Liver (tissue), 9 donors: ENCODE measurements around the gene FTO. TPM values are rescaled to one million over a fixed set of nuclear protein-coding genes. Genes with fewer than 3 reads are reported as not detected.

Experiments used
- DNase-seq: peaks from one replicate; pipeline ENCODE4 v3.0.0-alpha.2; 2017; ENCODE audit warnings: low spot score
- H3K27ac ChIP-seq, 2 donors: one replicate each; pipeline ENCODE4 v1.7.0; 2013; ENCODE audit warnings: inconsistent platforms in 2 of 2, low read length in 2 of 2, control low read depth in 1 of 2, low read depth in 1 of 2, mild to moderate bottlenecking in 1 of 2
- H3K27me3 ChIP-seq, 4 donors: one replicate each; pipeline versions ENCODE4 v1.6.1 to v1.7.0; 2013; ENCODE audit warnings: low read length in 3 of 4, inconsistent platforms in 1 of 4, mild to moderate bottlenecking in 1 of 4, moderate library complexity in 1 of 4; ENCODE audit not compliant: control insufficient read depth in 4 of 4, insufficient read depth in 4 of 4
- H3K36me3 ChIP-seq, 4 donors: one replicate each; pipeline versions ENCODE4 v1.6.1 to v1.7.0; 2013; ENCODE audit warnings: low read length in 3 of 4, mild to moderate bottlenecking in 3 of 4, low read depth in 1 of 4, moderate library complexity in 1 of 4; ENCODE audit not compliant: control insufficient read depth in 4 of 4, insufficient read depth in 3 of 4
- H3K4me1 ChIP-seq, 4 donors: one replicate each; pipeline versions ENCODE4 v1.6.1 to v1.7.0; 2013; ENCODE audit warnings: low read length in 3 of 4, mild to moderate bottlenecking in 3 of 4, moderate library complexity in 1 of 4; ENCODE audit not compliant: control insufficient read depth in 4 of 4, insufficient read depth in 4 of 4
- H3K4me3 ChIP-seq, 3 donors: one replicate each; pipeline versions ENCODE4 v1.6.1 to v1.7.0; 2013; ENCODE audit warnings: low read length in 3 of 3, control low read depth in 1 of 3, low read depth in 1 of 3, mild to moderate bottlenecking in 1 of 3
- H3K9ac ChIP-seq, 2 donors: one replicate each; pipeline ENCODE4 v1.7.0; 2013; ENCODE audit warnings: low read length in 2 of 2, mild to moderate bottlenecking in 2 of 2, moderate library complexity in 2 of 2, control low read depth in 1 of 2, low read depth in 1 of 2
- H3K9me3 ChIP-seq, 4 donors: one replicate each; pipeline versions ENCODE4 v1.6.1 to v1.7.0; 2013; ENCODE audit warnings: low read length in 3 of 4; ENCODE audit not compliant: control insufficient read depth in 4 of 4
- EGR1 ChIP-seq, 2 donors: IDR thresholded peaks; 2 replicates each; pipeline ENCODE4 v1.6.1; 2016 to 2018; ENCODE audit warnings: antibody characterized with exemption in 2 of 2, low read depth in 2 of 2
- FOXA1 ChIP-seq: IDR thresholded peaks from 2 replicates; pipeline ENCODE4 v1.6.1; 2016; ENCODE audit warnings: antibody characterized with exemption
- FOXA2 ChIP-seq: IDR thresholded peaks from 2 replicates; pipeline ENCODE4 v1.6.1; 2016; ENCODE audit warnings: antibody characterized with exemption
- HNF4A ChIP-seq, 2 donors: conservative IDR thresholded peaks; 2 replicates each; pipeline ENCODE4 v1.6.1; 2016; ENCODE audit warnings: antibody characterized with exemption in 2 of 2, mild to moderate bottlenecking in 2 of 2
- HNF4G ChIP-seq: IDR thresholded peaks from 2 replicates; pipeline ENCODE4 v1.6.1; 2016; ENCODE audit warnings: antibody characterized with exemption
- NR2F2 ChIP-seq: IDR thresholded peaks from 2 replicates; pipeline ENCODE4 v1.6.1; 2016; ENCODE audit warnings: antibody characterized with exemption
- RAD21 ChIP-seq, 2 donors: IDR thresholded peaks; 2 replicates each; pipeline ENCODE4 v1.6.1; 2016; ENCODE audit warnings: antibody characterized with exemption in 2 of 2, mild to moderate bottlenecking in 2 of 2
- RXRA ChIP-seq, 2 donors: IDR thresholded peaks; 2 replicates each; pipeline ENCODE4 v1.6.1; 2017 to 2018; ENCODE audit warnings: antibody characterized with exemption in 2 of 2, mild to moderate bottlenecking in 1 of 2
- SP1 ChIP-seq: IDR thresholded peaks from 2 replicates; pipeline ENCODE4 v1.6.1; 2018; ENCODE audit warnings: antibody characterized with exemption, mild to moderate bottlenecking
- TAF1 ChIP-seq: conservative IDR thresholded peaks from 2 replicates; pipeline ENCODE4 v1.6.1; 2016; ENCODE audit warnings: antibody characterized with exemption, mild to moderate bottlenecking
- WGBS: extraction: QIAGEN DNeasy Blood & Tissue Kit; methylation state at CpG from one replicate; pipeline ENCODE4 v1.1.7; 2013; 5-methylcytosine and 5-hydroxymethylcytosine counted together
- polyA plus RNA-seq, 2 donors: library from polyadenylated mRNA; stranded (reverse) in 1 of 2; unstranded in 1 of 2; fragments of 200-250 nt in 1 of 2; fragments of >200 nt in 1 of 2; fragmentation: Nextera tagmentation in 1 of 2; extraction: Ambion mirVana in 1 of 2; gene quantifications; one replicate each; pipeline versions ENCODE4 v1.2.1 to v1.2.3, GENCODE V29; 2013 to 2015
- total RNA-seq, 2 donors: library from RNA; depleted of rRNA; stranded (reverse); fragments of >200 nt; gene quantifications; one replicate each; pipeline ENCODE4 v1.2.3, GENCODE V29; 2014
- TF ChIP-seq, protein P1 (sequence below): IDR thresholded peaks from 2 replicates; pipeline ENCODE4 v1.6.1; 2016; ENCODE audit warnings: antibody characterized with exemption
- TF ChIP-seq, protein P2 (sequence below): IDR thresholded peaks from 2 replicates; pipeline ENCODE4 v1.6.1; 2016; ENCODE audit warnings: antibody characterized with exemption
- TF ChIP-seq, protein P3 (sequence below): IDR thresholded peaks from 2 replicates; pipeline ENCODE4 v1.6.1; 2016; ENCODE audit warnings: antibody characterized with exemption
- TF ChIP-seq, protein P4 (sequence below): IDR thresholded peaks from 2 replicates; pipeline ENCODE4 v1.6.1; 2016; ENCODE audit warnings: antibody characterized with exemption, mild to moderate bottlenecking
- donor health status: healthy.
- donor health status: healthy.
- donor health status: healthy.
- donor health status: healthy.
- donor health status: healthy.

Gene FTO
- total and polyA plus RNA-seq, 4 donors, result 12.0 to 54.2 (median 24.6) TPM

DNA sequence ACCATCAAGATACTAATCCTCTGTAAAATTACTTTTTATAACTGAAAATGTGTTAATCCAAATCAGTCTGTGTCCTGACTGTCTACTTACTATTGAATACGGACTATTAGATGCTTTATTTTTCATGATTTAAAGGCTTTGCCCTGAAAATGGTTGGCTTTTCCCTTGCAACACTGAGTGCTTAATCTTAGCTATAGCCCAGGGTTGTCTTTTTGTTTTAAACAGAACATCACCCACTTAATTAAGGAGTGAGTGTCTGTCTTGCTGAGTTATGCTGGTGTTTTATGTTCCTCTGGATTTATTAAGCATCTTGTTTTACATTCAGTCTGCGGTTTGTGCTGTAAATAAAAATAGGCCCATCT lies 11.0 kb downstream of the FTO start:
- WGBS, result 94% methylated on average over 2 of the region's 2 CpGs
- H3K27ac ChIP-seq, result no peak overlapping the region
- no peak overlapping the region for H3K9ac ChIP-seq
- H3K36me3 ChIP-seq, result no peaks in the 10 kb centered on the region
- TF ChIP-seq RXRA (IDR thresholded peaks at IDR 0.05), result no peak
- TF ChIP-seq, protein P1, sequence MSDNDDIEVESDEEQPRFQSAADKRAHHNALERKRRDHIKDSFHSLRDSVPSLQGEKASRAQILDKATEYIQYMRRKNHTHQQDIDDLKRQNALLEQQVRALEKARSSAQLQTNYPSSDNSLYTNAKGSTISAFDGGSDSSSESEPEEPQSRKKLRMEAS, result no peak
- TF ChIP-seq, protein P2, sequence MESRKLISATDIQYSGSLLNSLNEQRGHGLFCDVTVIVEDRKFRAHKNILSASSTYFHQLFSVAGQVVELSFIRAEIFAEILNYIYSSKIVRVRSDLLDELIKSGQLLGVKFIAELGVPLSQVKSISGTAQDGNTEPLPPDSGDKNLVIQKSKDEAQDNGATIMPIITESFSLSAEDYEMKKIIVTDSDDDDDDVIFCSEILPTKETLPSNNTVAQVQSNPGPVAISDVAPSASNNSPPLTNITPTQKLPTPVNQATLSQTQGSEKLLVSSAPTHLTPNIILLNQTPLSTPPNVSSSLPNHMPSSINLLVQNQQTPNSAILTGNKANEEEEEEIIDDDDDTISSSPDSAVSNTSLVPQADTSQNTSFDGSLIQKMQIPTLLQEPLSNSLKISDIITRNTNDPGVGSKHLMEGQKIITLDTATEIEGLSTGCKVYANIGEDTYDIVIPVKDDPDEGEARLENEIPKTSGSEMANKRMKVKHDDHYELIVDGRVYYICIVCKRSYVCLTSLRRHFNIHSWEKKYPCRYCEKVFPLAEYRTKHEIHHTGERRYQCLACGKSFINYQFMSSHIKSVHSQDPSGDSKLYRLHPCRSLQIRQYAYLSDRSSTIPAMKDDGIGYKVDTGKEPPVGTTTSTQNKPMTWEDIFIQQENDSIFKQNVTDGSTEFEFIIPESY, result no peak
- TF ChIP-seq, protein P3, sequence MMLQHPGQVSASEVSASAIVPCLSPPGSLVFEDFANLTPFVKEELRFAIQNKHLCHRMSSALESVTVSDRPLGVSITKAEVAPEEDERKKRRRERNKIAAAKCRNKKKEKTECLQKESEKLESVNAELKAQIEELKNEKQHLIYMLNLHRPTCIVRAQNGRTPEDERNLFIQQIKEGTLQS, result no peak
- no peaks in the 10 kb centered on the region for H3K27me3 ChIP-seq
- DNase-seq, result no peak
- no peaks in the 10 kb centered on the region for H3K9me3 ChIP-seq
- peaks cover 0 to 3% (median under 1%) of the 10 kb centered on the region in 4 donors for H3K4me1 ChIP-seq
- no peak overlapping the region for H3K4me3 ChIP-seq

DNA sequence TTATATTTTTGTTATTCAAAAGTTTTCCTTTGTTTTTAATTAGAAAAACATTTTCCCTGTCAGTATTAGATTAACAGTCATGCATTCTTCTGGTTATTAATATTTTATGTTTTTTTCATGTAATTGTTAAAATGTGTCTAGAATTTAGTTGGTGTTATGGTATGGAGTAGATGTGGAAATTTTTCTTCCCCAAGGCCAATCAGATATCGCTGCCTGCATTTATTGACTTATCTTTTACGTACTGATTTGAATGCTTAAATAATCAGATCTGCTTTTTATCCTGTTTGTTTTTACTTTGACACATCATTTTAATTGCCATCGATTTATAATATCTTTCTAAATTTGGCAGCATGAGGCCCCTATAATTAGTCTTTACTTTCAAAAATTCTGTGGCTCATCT lies 13.6 kb downstream of the FTO start:
- Histone ChIP-seq H3K27ac (no peak overlapping the region), H3K4me3 (no peak overlapping the region), H3K9ac (no peak overlapping the region), H3K9me3 (no peaks in the 10 kb centered on the region), H3K36me3 (no peaks in the 10 kb centered on the region), H3K27me3 (no peaks in the 10 kb centered on the region), H3K4me1 (peaks cover 0 to 3% (median under 1%) of the 10 kb centered on the region in 4 donors)
- DNase-seq, result no peak
- WGBS, result 92% methylated on average over 3 of the region's 3 CpGs
- TF ChIP-seq FOXA1 (no peak), RAD21 (IDR thresholded peaks at IDR 0.05) (no peak), NR2F2 (no peak), EGR1 (IDR thresholded peaks at IDR 0.05; ENCODE audit: low read depth in 2 of 2) (no peak), TAF1 (no peak), RXRA (IDR thresholded peaks at IDR 0.05) (no peak)
- TF ChIP-seq, protein P2, result no peak

DNA sequence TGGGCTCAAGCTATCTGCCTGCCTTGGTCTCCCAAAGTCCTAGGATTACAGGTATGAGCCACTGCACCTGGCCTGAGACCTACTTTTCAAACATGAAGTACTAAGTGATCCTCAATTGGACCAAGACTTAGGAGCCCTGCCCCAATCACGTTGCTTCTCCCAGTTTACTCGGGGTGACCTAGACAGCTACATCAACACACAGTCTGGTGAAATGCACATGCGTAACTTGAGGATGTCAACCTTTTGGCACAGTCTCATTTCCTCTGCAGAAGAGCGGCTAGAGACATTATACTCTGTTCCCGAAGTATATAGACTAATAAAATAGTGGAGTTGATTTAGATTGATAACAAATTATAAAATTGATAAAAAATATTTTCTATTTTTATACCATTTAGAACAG lies 17.1 kb downstream of the FTO start:
- Histone ChIP-seq H3K27ac (no peak overlapping the region), H3K9me3 (no peaks in the 10 kb centered on the region), H3K4me3 (no peak overlapping the region), H3K36me3 (no peaks in the 10 kb centered on the region), H3K4me1 (no peaks in the 10 kb centered on the region), H3K9ac (no peak overlapping the region), H3K27me3 (no peaks in the 10 kb centered on the region)
- TF ChIP-seq, protein P2, result no peak
- TF ChIP-seq NR2F2 (no peak), HNF4A (conservative IDR thresholded peaks at IDR 0.05) (no peak), FOXA1 (no peak), EGR1 (IDR thresholded peaks at IDR 0.05; ENCODE audit: low read depth in 2 of 2) (no peak), FOXA2 (no peak), HNF4G (no peak), RAD21 (IDR thresholded peaks at IDR 0.05) (no peak), SP1 (no peak)
- TF ChIP-seq, protein P3, result no peak
- TF ChIP-seq, protein P4, sequence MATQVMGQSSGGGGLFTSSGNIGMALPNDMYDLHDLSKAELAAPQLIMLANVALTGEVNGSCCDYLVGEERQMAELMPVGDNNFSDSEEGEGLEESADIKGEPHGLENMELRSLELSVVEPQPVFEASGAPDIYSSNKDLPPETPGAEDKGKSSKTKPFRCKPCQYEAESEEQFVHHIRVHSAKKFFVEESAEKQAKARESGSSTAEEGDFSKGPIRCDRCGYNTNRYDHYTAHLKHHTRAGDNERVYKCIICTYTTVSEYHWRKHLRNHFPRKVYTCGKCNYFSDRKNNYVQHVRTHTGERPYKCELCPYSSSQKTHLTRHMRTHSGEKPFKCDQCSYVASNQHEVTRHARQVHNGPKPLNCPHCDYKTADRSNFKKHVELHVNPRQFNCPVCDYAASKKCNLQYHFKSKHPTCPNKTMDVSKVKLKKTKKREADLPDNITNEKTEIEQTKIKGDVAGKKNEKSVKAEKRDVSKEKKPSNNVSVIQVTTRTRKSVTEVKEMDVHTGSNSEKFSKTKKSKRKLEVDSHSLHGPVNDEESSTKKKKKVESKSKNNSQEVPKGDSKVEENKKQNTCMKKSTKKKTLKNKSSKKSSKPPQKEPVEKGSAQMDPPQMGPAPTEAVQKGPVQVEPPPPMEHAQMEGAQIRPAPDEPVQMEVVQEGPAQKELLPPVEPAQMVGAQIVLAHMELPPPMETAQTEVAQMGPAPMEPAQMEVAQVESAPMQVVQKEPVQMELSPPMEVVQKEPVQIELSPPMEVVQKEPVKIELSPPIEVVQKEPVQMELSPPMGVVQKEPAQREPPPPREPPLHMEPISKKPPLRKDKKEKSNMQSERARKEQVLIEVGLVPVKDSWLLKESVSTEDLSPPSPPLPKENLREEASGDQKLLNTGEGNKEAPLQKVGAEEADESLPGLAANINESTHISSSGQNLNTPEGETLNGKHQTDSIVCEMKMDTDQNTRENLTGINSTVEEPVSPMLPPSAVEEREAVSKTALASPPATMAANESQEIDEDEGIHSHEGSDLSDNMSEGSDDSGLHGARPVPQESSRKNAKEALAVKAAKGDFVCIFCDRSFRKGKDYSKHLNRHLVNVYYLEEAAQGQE, result no peak
- TF ChIP-seq, protein P1, result no peak
- 91% methylated on average over 5 of the region's 5 CpGs for WGBS
- DNase-seq, result no peak
